Stimulated activated CD4-positive, alpha-beta T cell treated with anti-CD3 and anti-CD28 coated beads, Interleukin-15, amount 100 ng/mL, for 48 hours (primary cell): Measurements from ENCODE around the gene AHRR.
A peak's percentile ranks its signal among the peaks of the same experiment; 100 is the strongest.
"Not testable (repeated sequence)": the region's sequence is repeated elsewhere in the genome, so short reads cannot be mapped to it uniquely, and the experiment has no call there.

Experiments used
- DNase-seq, 2 donors: peaks; one replicate each; pipeline ENCODE4 v3.0.0-alpha.2; 2020; ENCODE audit warnings: low read depth in 2 of 2

The AHRR gene

GRCh38 chr5:305459-305858 is 16.1 kb upstream of the AHRR start:
- DNase-seq = no peak

GRCh38 chr5:306011-306805 is 15.3 kb upstream of the AHRR start:
- no peak for DNase-seq

- no peak for DNase-seq
Measured at GRCh38 chr5:307306-307705, 14.2 kb upstream of the AHRR start.

GRCh38 chr5:307794-308579 is 13.5 kb upstream of the AHRR start:
- DNase-seq = no peak

GRCh38 chr5:308672-309271 is 12.7 kb upstream of the AHRR start:
- DNase-seq = no peak

GRCh38 chr5:309831-310230 is 11.7 kb upstream of the AHRR start:
- DNase-seq = not testable (repeated sequence)

- DNase-seq = no peak
Measured at GRCh38 chr5:310516-310915, 11.0 kb upstream of the AHRR start.

- DNase-seq = no peak
Measured at GRCh38 chr5:310941-311434, 10.5 kb upstream of the AHRR start.

- no peak for DNase-seq
Measured at GRCh38 chr5:311963-312362, 9.6 kb upstream of the AHRR start.

GRCh38 chr5:312845-313244 is 8.7 kb upstream of the AHRR start:
- DNase-seq = no peak

- DNase-seq = no peak
Measured at GRCh38 chr5:313265-313664, 8.2 kb upstream of the AHRR start.

GRCh38 chr5:313806-314376 is 7.6 kb upstream of the AHRR start:
- DNase-seq = no peak

- DNase-seq = no peak
Measured at GRCh38 chr5:314676-315487, 6.6 kb upstream of the AHRR start.

- DNase-seq = no peak
Measured at GRCh38 chr5:315488-316209, 5.9 kb upstream of the AHRR start.

- no peak for DNase-seq
Measured at GRCh38 chr5:316210-317085, 5.1 kb upstream of the AHRR start.

- peak; percentile 37 to 38 for DNase-seq
Measured at GRCh38 chr5:317086-317811, 4.3 kb upstream of the AHRR start.

GRCh38 chr5:318341-318897 is 3.1 kb upstream of the AHRR start:
- DNase-seq = no peak

- no peak for DNase-seq
Measured at GRCh38 chr5:318931-319601, 2.4 kb upstream of the AHRR start.
